Heart left ventricle (tissue), 16 donors: ENCODE data around the gene DHDDS. TPM values are rescaled to one million over a fixed set of nuclear protein-coding genes. Genes with fewer than 3 reads are reported as not detected.

Experiments
- ATAC-seq, 4 donors: fragments of 200-7000 bp; cut with Tn5 transposase; one replicate each; pipeline ENCODE4 v1.9.1; 2020 to 2022; ENCODE audit warnings: moderate library complexity in 4 of 4, mild to moderate bottlenecking in 3 of 4, moderate number of reproducible peaks in 1 of 4
- DNase-seq, 5 donors: peaks; one replicate each; pipeline ENCODE4 v3.0.0-alpha.2; 2020
- H3K27ac ChIP-seq, 12 donors: fragments of 200-600 bp; sonication (generic) in 4 of 12; one replicate each; pipeline versions ENCODE4 v1.5.0 to v1.8.0; 2016 to 2022; ENCODE audit warnings: mild to moderate bottlenecking in 2 of 12
- H3K27me3 ChIP-seq, 9 donors: fragments of 200-600 bp; sonication (generic) in 2 of 9; one replicate each; pipeline versions ENCODE4 v1.5.1 to v1.8.0; 2016 to 2022; ENCODE audit warnings: mild to moderate bottlenecking in 3 of 9
- H3K36me3 ChIP-seq, 9 donors: fragments of 200-600 bp; sonication (generic) in 2 of 9; one replicate each; pipeline versions ENCODE4 v1.5.0 to v1.8.0; 2018 to 2022; ENCODE audit warnings: mild to moderate bottlenecking in 2 of 9
- H3K4me1 ChIP-seq, 12 donors: fragments of 200-600 bp; sonication (generic) in 4 of 12; one replicate each; pipeline versions ENCODE4 v1.5.0 to v1.8.0; 2016 to 2022; ENCODE audit warnings: mild to moderate bottlenecking in 3 of 12
- H3K4me3 ChIP-seq, 12 donors: fragments of 200-600 bp; sonication (generic) in 4 of 12; one replicate each; pipeline versions ENCODE4 v1.5.0 to v1.8.0; 2017 to 2022; ENCODE audit warnings: mild to moderate bottlenecking in 9 of 12, moderate library complexity in 4 of 12
- H3K9me3 ChIP-seq, 12 donors: fragments of 200-600 bp; sonication (generic) in 4 of 12; one replicate each; pipeline versions ENCODE4 v1.5.0 to v1.8.0; 2016 to 2022; ENCODE audit warnings: mild to moderate bottlenecking in 1 of 12
- POLR2A ChIP-seq, 2 donors: fragments of 450-650 bp; IDR thresholded peaks; one replicate each; pipeline ENCODE4 v1.6.1; 2017; ENCODE audit warnings: antibody characterized with exemption in 2 of 2, mild to moderate bottlenecking in 2 of 2, moderate library complexity in 2 of 2
- WGBS, 4 donors: extraction: QIAGEN DNeasy Blood & Tissue Kit in 2 of 4; methylation state at CpG; one replicate each; pipeline versions ENCODE4 v1.1.5 to v1.1.7; 2013 to 2018; 5-methylcytosine and 5-hydroxymethylcytosine counted together
- intact Hi-C, 10 donors: fragments of 100-400 bp; cut with DNase I; formaldehyde crosslinking; loops; one replicate each; pipeline versions ENCODE4 v1.11.1 to v1.14.2; 2022
- polyA plus RNA-seq, 2 donors: library from polyadenylated mRNA; stranded (reverse); fragments of 200-250 nt; gene quantifications; one replicate each; pipeline ENCODE4 v1.2.3, GENCODE V29; 2013
- total RNA-seq, 9 donors: library from RNA; depleted of rRNA in 2 of 9; stranded (reverse); fragments of >200 nt in 2 of 9; fragmentation: NEBNext Ultra II Directional in 3 of 9; extraction: Animal tissue kit (Norgen Biotek cat#: 25700) in 3 of 9; gene quantifications; one replicate each; pipeline versions ENCODE4 v1.1.0 to v1.2.4, GENCODE V29; 2016 to 2023
- TF ChIP-seq, protein P1 (sequence below), 12 donors: fragments of 200-600 bp; sonication (generic) in 4 of 12; IDR thresholded peaks; one replicate each; pipeline versions ENCODE4 v1.5.0 to v1.8.0; 2018 to 2022; ENCODE audit warnings: antibody characterized with exemption in 12 of 12, mild to moderate bottlenecking in 5 of 12
- donor health status: ischemic (EF 13 %, LVEDD 7.1; RV severe dilation, severe dysfunction).
- donor health status: healthy with polysubstance abuse.
- donor health status: DM: no; HTN: yes; CAD: no.
- donor health status: DM: no; HTN: no; CAD: no.
- donor health status: ischemic (EF 25% LVEDD 6.9; RV normal size, moderate dysfunction).
- donor health status: ischemic (EF 25% LVEDD 5.7; RV mildly dilated, moderate dysfunction).
- donor health status: healthy.
- donor health status: DM: yes; HTN: yes; CAD: no.
- donor health status: ischemic (EF 35%, LVEDD 5.7; RV mildly dilated, moderate dysfunction).
- donor health status: nonischemic (EF 11% LVEDD 7.7; RV severe dilation, severe dysfunction).
- donor health status: DM: yes; HTN: yes; CAD: no.
- donor health status: PGD.
- donor health status: ischemic (EF 29% LVEDD 5.4; RV normal size, mild dysfunction).
- donor health status: nonischemic (EF 23%, LVEDD 6.1; RV moderate dilation, normal function).

DHDDS gene
- total and polyA plus RNA-seq, 11 donors: 14.1 to 45.0 (median 29.9) TPM

DNA sequence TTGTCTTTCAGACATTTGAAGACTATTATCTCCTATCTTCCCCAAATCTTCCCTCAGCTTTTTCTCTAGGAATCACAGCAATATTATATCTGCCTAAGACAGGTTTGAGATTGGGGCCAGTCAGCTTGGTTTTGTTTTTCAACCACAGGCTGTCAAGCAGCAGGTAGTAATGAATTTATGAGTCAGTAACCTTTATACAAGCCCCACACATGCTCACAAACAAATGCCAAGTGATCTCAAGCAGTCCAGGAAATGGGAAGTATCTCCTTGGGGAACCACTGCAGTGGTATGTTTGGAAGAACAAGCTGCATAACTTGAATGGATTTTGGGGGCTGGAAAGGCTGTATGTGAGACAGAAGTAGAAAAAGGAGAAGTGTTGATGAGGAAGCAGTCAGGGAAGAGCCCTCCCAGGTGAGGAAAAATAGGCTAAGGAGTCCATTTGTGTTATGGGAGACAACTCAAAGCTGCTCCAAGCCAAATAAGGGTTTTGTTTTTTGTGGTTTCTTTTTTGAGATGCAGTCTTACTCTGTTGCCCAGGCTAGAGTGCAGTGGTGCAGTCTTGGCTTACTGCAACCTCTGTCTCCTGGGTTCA, 2.1 kb downstream of the DHDDS start:
- intact Hi-C loops: loop anchor here in 2 of 10 donors (5.0 kb wide), 2 partner anchors 33 to 38 kb away; partner anchors contain the start of gene HMGN2 (in 1 of the 2)
- Histone ChIP-seq H3K27me3 (no peaks in the 10 kb centered on the region), H3K4me3 (no peak overlapping the region), H3K36me3 (peaks cover 0 to 56% (median 40%) of the 10 kb centered on the region in 9 donors), H3K4me1 (peaks cover 0 to 29% (median 20%) of the 10 kb centered on the region in 12 donors), H3K9me3 (no peaks in the 10 kb centered on the region), H3K27ac (no peak overlapping the region)
- TF ChIP-seq POLR2A (IDR thresholded peaks at IDR 0.05): no peak
- TF ChIP-seq, protein P1, sequence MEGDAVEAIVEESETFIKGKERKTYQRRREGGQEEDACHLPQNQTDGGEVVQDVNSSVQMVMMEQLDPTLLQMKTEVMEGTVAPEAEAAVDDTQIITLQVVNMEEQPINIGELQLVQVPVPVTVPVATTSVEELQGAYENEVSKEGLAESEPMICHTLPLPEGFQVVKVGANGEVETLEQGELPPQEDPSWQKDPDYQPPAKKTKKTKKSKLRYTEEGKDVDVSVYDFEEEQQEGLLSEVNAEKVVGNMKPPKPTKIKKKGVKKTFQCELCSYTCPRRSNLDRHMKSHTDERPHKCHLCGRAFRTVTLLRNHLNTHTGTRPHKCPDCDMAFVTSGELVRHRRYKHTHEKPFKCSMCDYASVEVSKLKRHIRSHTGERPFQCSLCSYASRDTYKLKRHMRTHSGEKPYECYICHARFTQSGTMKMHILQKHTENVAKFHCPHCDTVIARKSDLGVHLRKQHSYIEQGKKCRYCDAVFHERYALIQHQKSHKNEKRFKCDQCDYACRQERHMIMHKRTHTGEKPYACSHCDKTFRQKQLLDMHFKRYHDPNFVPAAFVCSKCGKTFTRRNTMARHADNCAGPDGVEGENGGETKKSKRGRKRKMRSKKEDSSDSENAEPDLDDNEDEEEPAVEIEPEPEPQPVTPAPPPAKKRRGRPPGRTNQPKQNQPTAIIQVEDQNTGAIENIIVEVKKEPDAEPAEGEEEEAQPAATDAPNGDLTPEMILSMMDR (IDR thresholded peaks at IDR 0.05): no peak
- DNase-seq (no peak), ATAC-seq (no peak)

DNA sequence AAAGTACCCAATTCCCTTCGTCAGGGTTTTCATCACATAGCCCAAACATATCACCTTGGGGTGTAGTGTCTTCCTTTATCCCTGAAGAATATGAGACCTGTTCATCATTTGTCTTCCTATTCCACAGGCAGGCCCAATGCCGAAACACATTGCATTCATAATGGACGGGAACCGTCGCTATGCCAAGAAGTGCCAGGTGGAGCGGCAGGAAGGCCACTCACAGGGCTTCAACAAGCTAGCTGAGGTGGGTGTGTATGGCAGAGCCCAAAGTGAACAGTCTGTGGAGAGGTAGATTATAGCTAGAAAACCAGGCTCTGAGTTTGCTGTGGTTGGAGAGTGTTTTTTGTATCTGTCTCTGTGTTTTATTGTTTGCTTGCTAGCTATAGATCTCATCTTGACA, 5.9 kb downstream of the DHDDS start:
- H3K27me3 ChIP-seq: no peaks in the 10 kb centered on the region
- WGBS, 4 donors: 96 to 99% (median 96%) methylated on average over 6 of the region's 6 CpGs
- H3K36me3 ChIP-seq: peaks cover 0 to 94% (median 78%) of the 10 kb centered on the region in 9 donors
- DNase-seq (no peak), ATAC-seq (no peak)
- H3K9me3 ChIP-seq: no peaks in the 10 kb centered on the region
- TF ChIP-seq POLR2A (IDR thresholded peaks at IDR 0.05): no peak
- TF ChIP-seq, protein P1 (IDR thresholded peaks at IDR 0.05): no peak
- no peak overlapping the region for H3K27ac ChIP-seq
- intact Hi-C loops: no loop called here
- no peak overlapping the region for H3K4me3 ChIP-seq
- peaks cover 0 to 16% (median 12%) of the 10 kb centered on the region in 12 donors for H3K4me1 ChIP-seq

DNA sequence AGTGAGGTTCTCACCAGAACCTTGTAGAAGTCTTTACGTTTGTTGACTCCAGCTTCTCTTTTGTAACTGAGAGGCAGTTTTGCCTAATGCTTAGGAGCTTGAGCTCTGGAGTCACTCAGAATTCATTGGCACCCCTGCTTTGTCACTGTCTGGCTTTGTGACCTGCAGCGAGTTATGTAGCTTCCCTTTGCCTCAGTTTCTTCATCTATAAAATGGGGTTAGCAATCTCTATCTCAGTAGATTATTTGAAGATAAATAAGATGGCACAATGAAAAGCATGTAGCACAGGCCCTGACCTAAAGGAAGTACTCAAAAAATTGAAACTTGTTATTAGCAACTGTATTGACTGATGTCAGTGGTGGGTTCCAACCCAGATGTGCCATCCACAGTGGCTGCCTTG, 8.1 kb downstream of the DHDDS start:
- no peak for DNase-seq
- TF ChIP-seq POLR2A (IDR thresholded peaks at IDR 0.05): no peak
- TF ChIP-seq, protein P1 (IDR thresholded peaks at IDR 0.05): no peak
- intact Hi-C loops: no loop called here

DNA sequence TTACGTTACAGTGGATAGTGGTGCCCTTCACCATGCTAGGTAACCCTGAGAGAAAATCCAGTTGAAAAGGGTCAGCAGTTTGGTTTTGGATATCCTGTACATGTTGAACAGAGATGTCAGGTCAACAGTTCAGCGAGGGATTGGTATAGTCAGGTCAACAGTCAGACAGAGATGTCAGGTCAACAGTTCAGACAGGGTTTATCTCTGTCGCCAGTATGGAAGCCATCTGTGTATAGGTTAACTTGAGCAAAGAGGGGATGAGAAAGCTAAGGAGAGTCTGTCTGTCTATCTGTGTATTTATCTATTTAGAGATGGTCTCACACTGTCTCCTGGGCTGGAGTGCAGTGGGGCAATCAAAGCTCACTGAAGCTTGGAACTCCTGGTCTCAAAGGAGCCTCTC, 17.7 kb downstream of the DHDDS start:
- WGBS, 4 donors: 91 to 96% (median 93%) methylated on average over 3 of the region's 3 CpGs
- H3K36me3 ChIP-seq: peaks cover 0 to 98% (median 93%) of the 10 kb centered on the region in 9 donors
- H3K4me1 ChIP-seq: peaks cover 0 to 6% (median 0%) of the 10 kb centered on the region in 12 donors
- H3K9me3 ChIP-seq: no peaks in the 10 kb centered on the region
- ATAC-seq: no peak
- no peak overlapping the region for H3K27ac ChIP-seq
- H3K27me3 ChIP-seq: no peaks in the 10 kb centered on the region
- H3K4me3 ChIP-seq: no peak overlapping the region
- no peak for DNase-seq
- intact Hi-C loops: no loop called here
- TF ChIP-seq, protein P1 (IDR thresholded peaks at IDR 0.05): no peak
- no peak for TF ChIP-seq POLR2A (IDR thresholded peaks at IDR 0.05)

More for the DNA sequence above, 8.1 kb downstream of the DHDDS start:
- H3K9me3 ChIP-seq: no peaks in the 10 kb centered on the region
- no peaks in the 10 kb centered on the region for H3K4me1 ChIP-seq
- no peak for ATAC-seq
- peaks cover 0 to 100% (median 95%) of the 10 kb centered on the region in 9 donors for H3K36me3 ChIP-seq
- no peak overlapping the region for H3K4me3 ChIP-seq
- no peaks in the 10 kb centered on the region for H3K27me3 ChIP-seq
- WGBS, 4 donors: 94 to 100% (median 95%) methylated on average over 2 of the region's 2 CpGs
- H3K27ac ChIP-seq: no peak overlapping the region
